Measurements from ENCODE around the gene GARIN5B. TPM values are rescaled to one million over a fixed set of nuclear protein-coding genes. Genes with fewer than 3 reads are reported as not detected.

GARIN5B gene
- total RNA-seq, 1 experiment from 2014 or later: not detected

DNA sequence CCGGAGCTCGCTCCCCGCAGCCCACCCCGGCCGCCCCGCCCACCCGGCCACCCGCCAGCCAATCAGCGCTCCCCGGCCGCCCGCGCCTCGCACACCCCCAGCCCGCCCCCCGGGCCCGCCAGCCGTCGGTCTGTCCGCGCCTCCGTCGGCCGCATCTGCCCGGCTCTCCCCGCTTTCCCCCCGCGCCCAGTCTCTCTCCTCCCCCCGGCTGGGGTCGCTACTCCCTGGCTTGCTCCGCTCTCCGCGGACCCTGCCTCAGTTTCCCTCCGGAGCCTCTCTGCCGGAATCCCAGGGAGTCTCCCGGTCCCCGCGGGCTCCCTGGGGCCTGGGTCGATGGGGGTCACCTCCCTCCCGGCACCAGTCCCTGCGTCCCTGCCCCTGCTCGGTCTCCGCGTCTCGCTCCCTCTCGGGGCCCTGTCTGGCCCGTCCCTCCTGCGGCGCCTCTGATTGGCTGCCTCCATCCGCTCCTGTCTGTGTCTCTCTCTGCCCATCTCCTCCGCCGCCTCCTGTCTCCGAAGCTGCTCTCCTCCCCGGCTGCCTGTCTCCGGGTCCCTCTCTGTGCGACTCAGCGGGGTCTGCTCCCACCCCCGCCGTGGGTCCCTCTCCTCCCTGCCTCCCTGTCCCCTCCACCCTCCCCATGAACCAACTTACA lies 6.7 kb upstream of the GARIN5B start:
- intact Hi-C loops (cut with micrococcal nuclease): loop anchor here (5.0 kb wide), 1 partner anchor 67 kb away; no protein-coding TSS in a partner anchor
- no peaks in the 10 kb centered on the region for H3K9me2 ChIP-seq (replicated peaks; ENCODE audit: low read length)
- H3K79me2 ChIP-seq (ENCODE audit: low read length): no peaks in the 10 kb centered on the region
- BruUV-seq (replicated peaks): no TSS peak
- ATAC-seq (peak; percentile 68), DNase-seq (peak; percentile 72)
- ChIA-PET CTCF (interaction anchor here (0.6 kb wide), 1 partner anchor 733 kb away, joined by 20 read pairs; no protein-coding TSS in a partner anchor), POLR2A (ENCODE audit: unreplicated experiment) (no interaction called here)
- H3K27ac ChIP-seq (ENCODE audit: low read length): peak overlapping the region; percentile 14; the same call in 1 of the 2 replicates
- H3K36me3 ChIP-seq (ENCODE audit: low read depth, low read length): no peaks in the 10 kb centered on the region
- peak overlapping the region; percentile 58 for H2AFZ ChIP-seq (ENCODE audit: low read length)
- H3K9ac ChIP-seq (ENCODE audit: low read length): peak overlapping the region; percentile 63
- TF ChIP-seq EZH2phosphoT487 (IDR thresholded peaks at IDR 0.05; ENCODE audit: borderline replicate concordance, low read length): no peak
- no peak for TF ChIP-seq EZH2 (IDR thresholded peaks at IDR 0.05; ENCODE audit: low read length, unreplicated experiment)
- H3K4me2 ChIP-seq (ENCODE audit: low read length): peak overlapping the region; percentile 95
- H3K4me1 ChIP-seq (ENCODE audit: insufficient read depth, low read length): peaks cover 44% of the 10 kb centered on the region
- H4K20me1 ChIP-seq (ENCODE audit: low read length): no peaks in the 10 kb centered on the region
- peaks cover 5% of the 10 kb centered on the region for H3F3A ChIP-seq (ENCODE audit: low read length, unreplicated experiment)
- no peaks in the 10 kb centered on the region for H3K27me3 ChIP-seq (ENCODE audit: low read length)
- peak overlapping the region; percentile 77 for H3K4me3 ChIP-seq (ENCODE audit: low read length)
- H3K9me3 ChIP-seq (ENCODE audit: low read length): no peaks in the 10 kb centered on the region

DNA sequence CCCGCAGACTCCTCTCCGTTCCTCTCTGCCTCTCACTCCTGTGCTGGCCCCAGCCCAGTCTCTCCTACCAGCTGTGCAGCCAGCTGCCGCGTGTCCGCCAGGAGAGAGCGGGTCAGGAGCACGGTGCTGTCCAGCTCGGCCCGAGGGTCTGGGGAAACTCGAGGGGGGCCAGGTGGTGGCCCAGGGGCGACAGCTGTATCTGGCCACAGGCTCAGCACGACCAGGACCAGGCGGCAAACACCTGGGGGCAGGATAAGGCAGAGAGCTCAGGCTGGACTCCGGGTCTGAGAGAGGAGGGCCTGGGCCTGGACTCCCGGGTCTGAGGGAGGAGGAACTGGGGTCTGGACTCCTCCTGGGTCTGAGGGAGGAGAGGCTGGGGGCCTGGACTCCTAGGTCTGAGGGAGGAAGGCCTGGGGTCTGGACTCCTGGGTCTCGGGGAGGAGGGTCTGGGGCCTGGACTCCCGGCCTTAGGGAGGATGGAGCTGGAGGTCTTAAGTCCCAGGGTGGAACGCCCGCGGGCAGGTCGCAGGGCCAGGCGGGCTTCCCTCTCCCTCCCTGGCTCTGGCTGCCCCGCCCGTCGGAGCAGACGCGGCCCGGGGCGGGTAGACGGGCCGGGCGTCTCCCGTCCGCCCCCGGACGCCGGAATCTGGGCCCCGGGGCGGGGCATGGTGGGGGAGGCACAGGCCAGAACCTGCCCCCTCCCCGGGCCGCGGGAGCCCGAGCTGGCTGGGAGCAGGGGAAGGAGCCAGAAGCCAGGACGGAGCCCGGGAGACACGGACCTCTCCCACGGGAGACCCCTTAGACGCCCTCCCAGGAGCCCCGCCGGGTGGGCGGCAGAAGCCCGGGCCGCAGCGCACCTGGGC lies 5.9 kb upstream of the GARIN5B start:
- peak; percentile 67 for DNase-seq
- Histone ChIP-seq H3K4me3 (ENCODE audit: low read length) (peak overlapping the region; percentile 61), H4K20me1 (ENCODE audit: low read length) (no peaks in the 10 kb centered on the region), H3K4me1 (ENCODE audit: insufficient read depth, low read length) (peaks cover 37% of the 10 kb centered on the region), H2AFZ (ENCODE audit: low read length) (peak overlapping the region; percentile 66; the same call in 1 of the 2 replicates), H3K27me3 (ENCODE audit: low read length) (no peaks in the 10 kb centered on the region), H3K9ac (ENCODE audit: low read length) (no peak overlapping the region), H3K36me3 (ENCODE audit: low read depth, low read length) (no peaks in the 10 kb centered on the region), H3K79me2 (ENCODE audit: low read length) (no peaks in the 10 kb centered on the region), H3K27ac (ENCODE audit: low read length) (no peak overlapping the region), H3K9me2 (replicated peaks; ENCODE audit: low read length) (no peaks in the 10 kb centered on the region), H3K9me3 (ENCODE audit: low read length) (no peaks in the 10 kb centered on the region), H3K4me2 (ENCODE audit: low read length) (peak overlapping the region; percentile 78), H3F3A (ENCODE audit: low read length, unreplicated experiment) (peaks cover 5% of the 10 kb centered on the region)
- TF ChIP-seq CTCF (conservative IDR thresholded peaks at IDR 0.05; ENCODE audit: low read depth, low read length) (no peak), EZH2phosphoT487 (IDR thresholded peaks at IDR 0.05; ENCODE audit: borderline replicate concordance, low read length) (no peak), EZH2 (IDR thresholded peaks at IDR 0.05; ENCODE audit: low read length, unreplicated experiment) (no peak)
- ATAC-seq: peak; percentile 30
- intact Hi-C loops (cut with micrococcal nuclease): no loop called here
- ChIA-PET CTCF (interaction anchor here (0.6 kb wide), 1 partner anchor 732 kb away, joined by 20 read pairs; no protein-coding TSS in a partner anchor), POLR2A (ENCODE audit: unreplicated experiment) (no interaction called here)
- no TSS peak for BruUV-seq (replicated peaks)

GRCh38 chr19:55368106-55368505 lies 5.0 kb upstream of the GARIN5B start:
- Histone ChIP-seq H4K20me1 (ENCODE audit: low read length) (no peaks in the 10 kb centered on the region), H3K27me3 (ENCODE audit: low read length) (no peaks in the 10 kb centered on the region), H3K9me3 (ENCODE audit: low read length) (no peaks in the 10 kb centered on the region), H2AFZ (ENCODE audit: low read length) (no peak overlapping the region), H3K4me3 (ENCODE audit: low read length) (no peak overlapping the region), H3K36me3 (ENCODE audit: low read depth, low read length) (no peaks in the 10 kb centered on the region), H3F3A (ENCODE audit: low read length, unreplicated experiment) (peaks cover 5% of the 10 kb centered on the region), H3K4me1 (ENCODE audit: insufficient read depth, low read length) (peaks cover 29% of the 10 kb centered on the region), H3K9ac (ENCODE audit: low read length) (no peak overlapping the region), H3K79me2 (ENCODE audit: low read length) (no peaks in the 10 kb centered on the region), H3K4me2 (ENCODE audit: low read length) (no peak overlapping the region), H3K9me2 (replicated peaks; ENCODE audit: low read length) (no peaks in the 10 kb centered on the region), H3K27ac (ENCODE audit: low read length) (no peak overlapping the region)
- POLR2A ChIA-PET (ENCODE audit: unreplicated experiment): no interaction called here
- intact Hi-C loops (cut with micrococcal nuclease): no loop called here
- TF ChIP-seq CTCF (conservative IDR thresholded peaks at IDR 0.05; ENCODE audit: low read depth, low read length) (no peak), EZH2phosphoT487 (IDR thresholded peaks at IDR 0.05; ENCODE audit: borderline replicate concordance, low read length) (no peak), EZH2 (IDR thresholded peaks at IDR 0.05; ENCODE audit: low read length, unreplicated experiment) (no peak)
- no peak for ATAC-seq
- CTCF ChIA-PET: no interaction called here
- BruUV-seq (replicated peaks): no TSS peak
- DNase-seq: no peak

All from PC-3 (cell line).